ENCODE results near the gene AAK1.
A peak's percentile ranks its signal among the peaks of the same experiment; 100 is the strongest.

The AAK1 gene

DNA sequence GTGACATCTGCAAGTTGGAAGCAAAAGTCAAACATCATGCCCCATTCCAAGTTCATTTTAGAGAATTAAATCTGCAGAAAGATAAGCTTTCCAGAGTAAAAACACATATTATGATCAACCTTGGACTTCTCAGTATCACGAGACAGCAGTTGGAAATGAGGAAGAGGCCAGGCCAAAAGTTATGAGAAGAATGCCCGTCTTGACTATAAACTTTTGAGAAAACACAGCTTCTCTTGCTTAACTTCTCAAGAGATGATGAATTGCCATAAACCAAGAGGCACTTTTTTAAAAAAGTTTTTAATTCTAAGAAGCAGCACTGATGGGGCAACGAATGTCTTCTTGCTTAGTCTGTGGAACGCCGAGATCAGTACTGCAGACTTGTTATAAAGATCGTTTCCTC is 153.7 kb downstream of the AAK1 start:
- DNase-seq (ENCODE audit: low spot score), result no peak

DNA sequence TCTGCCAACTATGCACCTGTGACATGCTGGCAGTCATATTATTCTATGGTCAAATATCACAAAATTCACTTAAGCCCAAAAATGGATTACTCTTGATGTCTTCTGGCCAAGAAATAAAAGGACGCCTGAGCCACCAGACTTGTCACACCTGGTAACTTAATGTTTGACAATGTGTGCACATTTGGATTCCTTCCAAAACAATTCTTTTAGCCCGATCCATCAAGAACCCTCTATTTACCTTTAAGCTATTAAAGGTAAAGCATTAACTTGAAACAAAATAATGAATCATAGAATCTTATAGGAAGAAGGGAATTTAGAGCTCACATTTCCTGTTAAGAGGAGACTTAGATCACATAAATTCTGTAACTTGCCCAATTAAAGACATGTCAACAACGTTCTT is 159.8 kb downstream of the AAK1 start:
- no peak for DNase-seq (ENCODE audit: low spot score)

DNA sequence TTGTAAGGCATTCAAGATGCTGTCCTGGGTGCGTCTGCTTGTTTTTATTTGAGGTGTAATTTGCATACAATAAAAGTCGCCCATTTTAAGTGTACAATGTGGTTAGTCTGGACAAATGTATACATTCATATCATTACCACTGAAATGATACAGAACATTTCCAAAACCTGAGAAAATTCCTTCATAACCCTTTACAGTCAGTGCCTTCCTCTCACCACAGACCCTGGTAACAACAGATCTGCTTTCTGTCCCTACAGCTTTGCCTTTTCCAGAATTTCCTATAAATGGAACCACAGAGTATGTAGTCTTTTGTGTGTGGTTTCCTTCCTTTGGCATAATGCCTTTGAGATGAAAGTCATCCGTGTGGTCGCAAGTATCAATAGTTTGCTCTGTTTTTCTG is 160.5 kb downstream of the AAK1 start:
- no peak for DNase-seq (ENCODE audit: low spot score)

DNA sequence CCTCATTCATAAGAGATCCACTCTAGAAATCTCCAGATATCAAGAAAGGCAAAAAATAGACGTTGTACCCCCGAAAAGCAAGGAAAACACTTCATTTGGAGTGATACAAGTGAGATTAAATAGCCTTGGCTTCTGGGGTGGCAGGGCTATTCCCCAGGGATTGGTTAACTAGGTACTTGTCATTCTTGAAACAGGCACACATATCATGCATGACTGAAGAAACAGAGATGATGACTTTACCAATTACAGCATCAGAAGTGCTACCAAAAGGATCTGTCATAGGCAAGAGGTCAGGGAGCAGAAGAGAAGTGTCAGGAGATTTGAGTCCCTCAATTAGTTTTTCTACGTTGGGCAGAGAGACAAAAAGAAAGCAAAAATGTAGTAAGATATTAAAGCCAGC is 161.1 kb downstream of the AAK1 start:
- peak; percentile 9 for DNase-seq (ENCODE audit: low spot score)

DNA sequence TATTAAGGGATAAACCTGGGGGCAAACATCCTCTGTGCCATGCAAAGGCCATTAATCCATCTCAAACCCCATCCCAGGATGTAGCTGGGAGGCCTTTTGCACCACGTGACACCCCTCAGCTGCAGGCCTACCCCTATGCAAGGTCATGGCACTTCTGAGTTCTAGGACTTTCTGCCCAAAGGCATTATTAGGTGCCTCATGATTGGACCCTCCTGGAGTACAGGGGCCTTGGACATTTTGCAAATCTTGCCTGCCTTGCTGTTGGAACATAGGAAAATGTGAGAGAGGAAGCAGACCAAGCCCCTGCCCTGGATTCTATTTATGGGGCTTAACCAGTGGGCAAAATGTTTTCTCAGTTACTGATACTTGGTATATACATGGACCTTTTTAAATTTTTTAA is 162.1 kb downstream of the AAK1 start:
- no peak for DNase-seq (ENCODE audit: low spot score)

DNA sequence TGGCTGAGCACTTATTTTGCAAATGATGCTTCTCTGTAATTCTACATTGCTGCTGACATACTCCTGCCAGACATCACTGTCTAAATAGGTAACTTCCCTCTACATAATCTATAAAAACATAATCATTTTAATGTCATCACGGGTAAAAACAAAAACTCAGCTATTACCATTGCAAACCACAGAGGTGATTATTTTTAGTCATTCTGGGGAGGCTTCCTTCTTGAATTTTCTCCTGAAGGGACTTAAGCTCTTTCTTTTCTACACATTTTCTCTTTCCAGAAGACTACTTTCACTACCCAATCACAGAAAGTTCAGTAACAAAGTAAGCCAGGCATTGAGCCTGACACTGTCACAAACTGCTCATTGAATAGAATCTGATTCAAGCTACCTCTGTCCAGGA is 165.9 kb downstream of the AAK1 start:
- no peak for DNase-seq (ENCODE audit: low spot score)

DNA sequence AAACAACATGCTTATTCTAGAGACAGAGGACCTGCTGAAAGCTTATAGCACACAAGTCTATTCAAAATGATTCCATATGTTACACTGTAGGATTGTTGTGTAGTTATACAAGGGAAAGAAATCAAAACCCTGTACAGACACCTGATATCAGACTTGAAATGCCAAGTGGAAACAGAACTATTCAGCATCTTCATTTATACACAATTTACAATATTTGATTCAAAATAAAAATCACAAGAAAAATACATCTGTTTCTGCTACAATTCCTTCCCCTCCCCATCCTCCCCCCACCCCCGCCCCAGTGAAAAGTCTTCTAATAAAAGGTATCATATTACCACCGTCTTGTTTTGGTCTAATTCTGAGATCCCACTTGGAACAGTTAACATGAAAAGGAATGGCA is 168.9 kb downstream of the AAK1 start:
- no peak for DNase-seq (ENCODE audit: low spot score)

DNA sequence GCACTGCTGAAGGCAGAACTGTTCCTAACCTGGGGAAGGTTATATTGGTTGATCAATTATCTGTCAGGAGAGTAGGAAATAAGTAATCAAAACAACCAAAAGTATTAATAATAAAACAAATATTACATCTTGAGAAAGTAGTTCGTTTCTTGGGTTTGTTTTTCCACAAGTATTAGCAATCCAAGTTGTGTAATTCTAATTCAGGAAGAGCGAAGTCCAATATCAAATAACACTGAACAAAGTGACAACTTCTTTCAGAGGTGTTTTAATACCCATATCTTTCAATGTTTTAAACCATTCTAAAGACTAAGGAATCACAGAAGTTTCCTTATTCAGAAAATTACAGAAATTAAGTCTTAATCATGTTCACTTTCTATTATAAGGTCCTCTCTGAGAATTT is 171.7 kb downstream of the AAK1 start:
- DNase-seq (ENCODE audit: low spot score), result no peak

DNA sequence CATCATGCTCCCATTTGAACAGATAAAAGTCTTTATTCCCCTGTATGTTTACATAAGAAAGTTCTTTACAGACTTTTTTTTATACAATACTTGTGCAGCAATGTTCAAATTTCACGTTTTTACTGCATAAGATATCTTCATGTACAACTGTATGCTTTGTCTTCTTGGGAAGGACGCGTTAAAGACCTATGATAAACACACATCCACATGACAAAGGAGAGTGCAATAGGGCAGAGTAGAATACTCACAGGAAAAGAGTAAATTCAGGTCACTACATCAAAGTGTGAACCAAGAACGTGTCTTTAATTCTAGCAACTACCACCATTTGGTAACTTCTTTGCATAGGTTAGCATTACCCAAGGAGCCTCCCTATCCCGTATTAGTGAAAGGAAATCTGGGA is 172.6 kb downstream of the AAK1 start:
- no peak for DNase-seq (ENCODE audit: low spot score)

DNA sequence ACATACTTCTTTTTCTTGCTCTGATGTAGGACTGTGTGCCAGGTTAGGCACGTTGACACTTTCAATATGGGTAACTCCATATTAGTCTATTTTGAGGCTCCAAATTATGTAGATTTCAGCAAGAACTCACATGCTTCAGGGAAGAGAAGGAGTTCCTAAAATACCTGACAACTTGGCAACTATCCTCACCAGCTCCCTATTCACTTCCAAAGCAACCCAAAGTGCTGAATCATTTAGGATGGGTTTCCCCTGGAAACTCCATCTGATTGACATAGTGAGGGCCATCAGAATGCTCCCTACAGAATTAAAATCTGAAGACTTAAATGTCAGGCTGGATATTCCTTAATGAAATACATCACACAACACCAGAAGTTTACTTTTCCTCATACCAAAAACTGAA is 173.8 kb downstream of the AAK1 start:
- DNase-seq (ENCODE audit: low spot score), result no peak

DNA sequence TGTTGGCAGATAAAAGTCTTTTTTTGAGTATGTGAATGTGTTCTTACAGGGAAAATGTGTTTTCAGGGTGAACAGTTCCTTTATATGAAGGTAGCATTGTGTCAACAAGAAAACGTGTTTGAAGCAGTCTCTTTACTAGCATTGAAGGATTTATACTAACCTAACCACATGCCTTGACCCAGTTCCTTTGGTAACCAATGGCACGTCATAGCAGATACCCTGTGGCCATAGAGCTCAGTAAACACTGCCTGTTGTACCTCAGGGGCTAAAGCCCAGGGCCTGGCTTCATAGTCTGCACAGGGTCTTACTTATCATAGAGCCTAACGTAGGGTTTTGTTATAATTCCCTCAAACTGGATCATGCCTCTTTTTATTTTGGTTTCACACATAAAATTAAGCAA is 174.2 kb downstream of the AAK1 start:
- DNase-seq (ENCODE audit: low spot score), result no peak

DNA sequence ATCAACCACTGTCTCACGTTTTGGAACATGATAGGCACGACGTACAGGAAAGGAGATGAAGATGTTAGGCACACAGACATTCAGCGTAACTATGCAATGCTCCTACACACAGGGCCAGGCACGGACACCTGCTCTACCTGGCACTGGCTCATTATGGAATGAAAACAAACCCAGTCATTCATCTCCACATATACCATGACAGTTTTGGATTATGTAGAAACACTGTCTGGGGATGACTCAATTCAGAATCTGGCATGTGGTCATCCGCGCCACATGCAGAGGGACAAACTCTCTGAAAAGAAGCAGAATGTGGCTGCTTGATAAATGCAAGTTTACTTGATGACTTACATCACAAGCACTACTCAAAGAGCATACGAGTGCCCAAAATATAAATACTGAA is 176.8 kb downstream of the AAK1 start:
- DNase-seq (ENCODE audit: low spot score), result no peak

DNA sequence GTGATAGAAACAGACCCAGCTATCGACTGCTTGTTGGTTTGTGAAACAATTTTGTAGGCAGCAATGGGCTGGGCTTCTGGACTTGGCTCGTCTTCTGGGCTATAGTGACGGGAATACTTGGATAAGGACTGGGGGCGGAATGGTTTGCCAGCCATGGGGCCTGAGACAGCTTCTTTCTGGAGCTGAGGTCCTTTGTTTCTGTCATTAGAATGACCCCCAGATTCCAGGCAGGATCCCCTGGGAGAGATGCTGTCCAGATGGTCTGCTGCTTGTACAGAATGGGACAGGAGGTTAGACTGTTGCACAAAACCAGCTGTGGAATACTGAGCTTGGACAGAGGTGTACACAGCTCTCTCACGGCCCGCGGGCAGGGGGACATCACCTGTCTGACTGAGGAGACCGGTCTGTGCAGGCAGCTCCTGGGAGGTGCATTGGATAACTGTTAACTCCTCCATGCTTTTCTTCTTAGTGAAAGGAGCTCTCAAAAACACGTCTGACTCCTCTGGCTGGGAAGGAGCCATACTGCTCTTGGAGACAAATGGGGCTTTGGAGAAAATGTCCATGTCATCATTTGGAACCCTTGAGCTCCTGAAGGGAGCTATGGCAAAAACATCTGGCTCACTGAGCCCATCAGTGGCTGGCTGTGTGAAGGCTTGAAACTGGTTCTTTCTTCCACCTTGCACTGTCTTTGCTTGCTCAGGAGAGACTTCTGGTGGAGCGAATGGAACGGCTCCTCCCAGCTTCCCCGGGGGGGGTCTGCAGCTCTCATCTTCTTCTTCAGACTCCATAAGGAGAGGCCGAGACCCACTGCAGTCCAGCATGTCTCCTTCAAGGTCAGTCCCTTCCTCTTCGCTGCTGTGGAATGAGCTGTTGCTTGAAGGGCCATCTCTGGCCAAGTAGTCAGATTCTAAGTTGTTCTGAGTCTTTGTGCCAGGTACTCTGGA is 177.8 kb downstream of the AAK1 start:
- no peak for DNase-seq (ENCODE audit: low spot score)

DNA sequence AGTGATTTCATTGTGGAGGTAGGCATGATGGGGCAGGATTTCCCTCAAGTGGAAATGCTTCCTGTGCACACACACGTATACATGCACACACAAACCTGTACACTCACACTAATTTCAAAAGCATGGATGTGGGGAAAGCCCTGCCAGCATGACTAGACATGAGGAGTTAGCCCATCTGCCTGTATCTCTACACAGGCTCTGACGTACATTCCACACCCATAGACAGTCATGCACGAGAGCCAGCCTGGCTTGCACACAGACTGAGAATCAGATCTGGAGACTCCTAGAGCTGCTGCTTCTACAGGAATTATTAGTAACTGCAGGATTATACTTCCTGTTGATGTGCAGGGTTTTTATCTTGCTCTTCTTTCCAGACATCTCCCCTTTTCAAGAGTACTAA is 179.0 kb downstream of the AAK1 start:
- DNase-seq (ENCODE audit: low spot score), result no peak

DNA sequence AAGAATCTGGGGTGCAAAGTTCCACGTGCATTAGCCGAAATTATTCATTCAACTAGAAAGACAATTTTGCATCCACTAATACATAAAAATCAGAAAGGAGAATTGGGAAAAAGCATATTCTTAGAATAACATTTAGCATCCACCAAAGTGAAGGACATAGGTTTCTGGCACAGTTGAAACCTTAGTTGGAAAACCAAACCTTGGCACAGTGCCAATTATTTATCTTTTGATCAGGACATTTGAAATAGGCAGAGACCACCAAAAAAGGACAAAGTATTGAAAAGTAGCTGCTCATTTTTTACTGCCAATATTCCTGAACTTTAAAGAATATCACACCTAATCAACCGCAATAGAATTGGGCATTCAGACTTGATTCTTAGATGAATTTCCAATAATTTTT is 180.8 kb downstream of the AAK1 start:
- no peak for DNase-seq (ENCODE audit: low spot score)

DNA sequence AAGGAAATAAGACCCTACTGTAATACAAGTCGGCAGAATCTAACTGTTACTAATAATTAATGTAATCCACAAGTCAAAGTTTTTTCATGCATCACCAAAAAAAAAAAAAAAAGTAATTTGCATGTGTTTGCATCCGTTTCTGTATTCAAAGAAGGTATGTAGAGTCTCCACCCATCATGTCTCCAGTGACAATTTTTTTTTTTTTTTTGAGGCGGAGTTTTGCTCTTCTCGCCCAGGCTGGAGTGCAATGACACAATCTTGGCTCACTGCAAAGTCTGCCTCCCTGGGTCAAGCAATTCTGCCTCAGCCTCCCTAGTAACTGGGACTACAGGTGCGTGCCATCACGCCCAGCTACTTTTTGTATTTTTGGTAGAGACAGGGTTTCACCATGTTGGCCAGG is 182.1 kb downstream of the AAK1 start:
- no peak for DNase-seq (ENCODE audit: low spot score)

DNA sequence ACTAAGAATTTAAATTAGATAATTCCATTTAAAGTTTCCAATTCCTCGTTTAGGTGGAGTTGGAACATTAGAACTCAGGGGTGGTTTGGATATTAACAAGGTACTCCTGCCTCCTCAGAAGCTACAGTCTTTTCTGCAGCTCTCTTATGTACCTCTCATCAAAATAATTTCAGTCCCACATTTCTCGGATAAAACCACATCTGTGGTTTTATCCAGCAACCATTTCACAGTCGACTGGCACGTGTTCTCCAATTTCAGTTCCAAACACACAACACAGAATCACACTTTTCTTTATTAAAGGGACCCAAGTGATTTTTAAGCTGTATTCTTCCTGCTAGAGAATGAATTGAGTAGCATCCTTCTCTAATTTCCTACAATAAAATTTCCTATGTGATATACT is 183.6 kb downstream of the AAK1 start:
- DNase-seq (ENCODE audit: low spot score), result no peak

DNA sequence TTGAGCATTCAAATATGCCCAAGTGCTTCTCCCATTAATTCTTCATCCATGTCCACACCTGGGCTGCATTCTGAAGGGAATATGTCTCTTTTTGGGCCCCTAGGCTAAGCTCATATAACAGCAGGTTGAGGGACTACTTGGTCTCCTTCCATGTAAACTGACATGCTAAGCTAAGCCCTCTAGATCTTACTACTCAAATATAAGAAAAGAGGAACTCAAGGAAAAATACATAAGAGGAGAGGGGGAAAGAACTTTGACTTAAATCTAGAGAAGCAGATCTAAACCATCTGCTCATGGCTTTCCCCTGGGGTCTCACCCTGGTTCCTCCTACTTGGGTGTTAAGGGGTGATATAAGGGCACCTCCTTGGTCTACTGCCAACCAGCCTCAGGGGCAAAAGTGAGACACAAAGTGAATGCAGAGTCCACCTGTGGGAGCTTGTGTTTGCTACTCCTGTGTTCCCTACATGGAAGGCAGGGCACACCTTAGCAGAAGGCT is 186.5 kb downstream of the AAK1 start:
- no peak for DNase-seq (ENCODE audit: low spot score)

DNA sequence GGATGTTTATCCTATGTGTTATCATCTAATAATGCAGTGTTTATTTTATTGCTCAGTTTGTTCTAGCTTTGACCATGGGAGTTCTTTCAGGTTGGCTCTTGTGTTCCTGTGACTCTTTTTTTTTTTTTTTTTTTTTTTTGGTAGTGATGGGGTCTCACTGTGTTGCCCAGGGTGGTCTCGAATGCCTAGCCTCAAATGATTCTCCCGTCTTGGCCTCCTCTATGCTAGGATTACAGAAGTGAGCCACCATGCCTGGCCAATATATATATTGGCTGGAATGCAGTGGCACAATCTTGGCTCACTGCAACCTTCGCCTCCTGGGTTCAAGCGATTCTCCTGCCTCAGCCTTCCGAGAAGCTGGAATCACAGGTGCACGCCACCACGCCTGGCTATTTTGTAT is 187.4 kb downstream of the AAK1 start:
- no peak for DNase-seq (ENCODE audit: low spot score)

DNA sequence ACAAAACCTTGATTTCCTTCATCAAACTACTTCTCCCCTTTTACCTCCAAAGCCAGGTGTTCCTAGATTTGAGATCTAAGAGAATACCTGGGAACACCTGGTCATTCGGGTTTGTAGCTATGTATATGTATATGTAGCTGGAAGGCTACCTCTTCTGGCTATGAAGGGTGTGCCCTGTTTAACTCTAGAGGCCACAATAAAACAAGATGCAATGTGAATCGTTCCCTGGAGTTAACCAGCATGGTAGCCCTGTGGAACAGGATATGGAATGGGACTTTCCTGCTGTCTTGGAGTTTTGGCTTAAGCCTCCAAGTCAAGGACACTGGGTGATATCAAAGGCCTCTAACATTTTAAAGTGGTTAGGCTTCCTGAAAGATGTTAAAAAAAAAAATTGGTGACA is 188.6 kb downstream of the AAK1 start:
- DNase-seq (ENCODE audit: low spot score), result no peak

DNA sequence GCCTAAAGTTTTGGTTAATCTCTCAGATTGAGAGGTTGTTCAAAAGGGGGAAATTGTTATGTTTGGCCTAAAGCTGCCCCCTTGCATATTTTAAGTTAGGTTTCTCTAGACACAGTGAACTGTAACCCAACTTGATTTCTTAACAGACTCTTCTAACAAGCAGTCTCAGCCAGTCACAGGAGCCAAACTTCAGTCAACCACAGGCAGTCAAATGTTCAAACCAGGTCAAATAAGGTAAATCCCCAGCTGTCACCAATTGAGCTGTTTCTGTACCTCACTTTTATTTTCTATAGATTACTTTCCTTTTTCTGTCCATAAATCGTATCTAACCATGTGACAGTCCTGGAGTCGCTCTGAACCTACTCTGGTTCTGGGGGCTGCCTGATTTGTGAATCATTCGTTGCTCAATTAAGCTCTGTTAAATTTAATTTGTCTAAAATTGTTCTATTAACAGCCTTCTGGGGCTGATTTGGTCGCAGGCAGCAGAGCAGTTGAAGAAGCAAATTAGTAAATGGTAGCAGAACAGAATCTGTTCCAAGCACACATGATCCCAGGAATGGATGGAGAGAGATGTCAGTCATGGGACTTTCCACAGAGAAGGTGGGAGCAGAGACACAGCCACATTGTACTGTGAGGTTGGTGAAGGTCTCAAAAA is 189.9 kb downstream of the AAK1 start:
- no peak for DNase-seq (ENCODE audit: low spot score)

DNA sequence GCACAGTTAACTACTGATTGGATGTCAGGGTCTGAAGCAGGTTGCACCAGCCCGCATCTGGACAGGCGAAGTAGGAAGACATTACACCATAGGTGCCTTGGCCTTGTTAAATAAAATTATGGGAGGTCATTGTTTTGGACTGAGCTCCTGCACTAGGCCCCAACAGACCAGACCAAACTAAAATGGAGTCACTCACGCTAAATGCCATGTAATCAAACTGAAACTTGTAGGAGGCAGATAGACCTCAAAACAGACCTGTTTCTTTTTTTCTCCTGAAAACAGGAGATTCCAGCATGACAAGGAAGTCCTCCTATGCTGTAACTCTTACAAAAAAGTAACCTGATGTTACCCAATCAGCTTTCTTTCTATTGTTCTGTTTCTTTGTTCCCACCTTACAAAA is 190.9 kb downstream of the AAK1 start:
- no peak for DNase-seq (ENCODE audit: low spot score)

DNA sequence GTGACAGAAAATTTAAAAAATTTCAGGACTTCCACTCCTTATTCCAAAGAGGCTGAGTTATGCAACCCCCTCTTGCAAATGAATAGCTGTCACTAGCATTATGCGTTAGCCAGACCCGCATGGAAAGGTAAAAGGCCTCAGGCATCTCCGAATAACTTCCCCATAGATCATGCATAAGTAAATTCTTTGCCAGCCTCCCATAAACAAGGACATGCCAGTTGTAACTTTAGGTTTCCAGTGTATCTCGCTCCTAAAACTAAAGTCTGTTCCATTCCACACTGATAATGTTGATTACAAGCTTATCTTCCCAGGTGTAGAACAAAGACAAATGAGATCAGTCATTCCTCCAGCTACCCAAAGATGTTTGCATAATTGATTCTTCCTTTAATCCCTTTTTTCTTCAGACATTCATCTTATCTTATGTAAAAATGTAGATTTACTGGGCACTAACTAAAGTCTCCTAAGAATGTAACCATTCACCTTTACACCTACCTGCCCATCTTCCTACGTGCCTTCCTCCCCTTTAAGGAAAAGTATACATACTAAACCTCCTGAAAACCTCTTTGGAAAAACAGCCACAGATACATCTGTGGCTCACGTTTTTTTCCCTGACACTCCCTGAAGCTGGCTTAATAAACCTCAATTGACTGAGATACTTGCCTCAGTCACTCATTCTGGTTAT is 192.7 kb downstream of the AAK1 start:
- no peak for DNase-seq (ENCODE audit: low spot score)

All from NAMALWA (cell line).